B cell (primary cell): ENCODE results near the gene OASL. TPM values are rescaled to one million over a fixed set of nuclear protein-coding genes. Genes with fewer than 3 reads are reported as not detected.

ENCODE experiments used
- ATAC-seq: fragments of 200-7000 bp; cut with Tn5 transposase; one replicate; pipeline ENCODE4 v1.10.0; 2021; ENCODE audit warnings: low read depth, mild to moderate bottlenecking, moderate number of reproducible peaks, moderate library complexity
- CTCF ChIA-PET: fragments of 350-600 bp; sonication (Branson Sonifier 250); formaldehyde crosslinking; loops from one replicate; lab custom pipeline; 2021; ENCODE audit warnings: antibody characterized with exemption, inconsistent platforms; lab: Charles Lee
- POLR2A ChIA-PET: fragments of 350-600 bp; sonication (Branson Sonifier 250); formaldehyde crosslinking; loops from one replicate; lab custom pipeline; 2021; ENCODE audit warnings: antibody characterized with exemption; lab: Charles Lee
- DNase-seq: peaks from one replicate; pipeline ENCODE4 v3.0.0; 2013
- H2AFZ ChIP-seq: 2 replicates; pipeline ENCODE4 v1.6.1; 2012; ENCODE audit warnings: mild to moderate bottlenecking, low read depth, low read length; ENCODE audit not compliant: insufficient read depth, poor library complexity, severe bottlenecking
- H3K27ac ChIP-seq, 2 donors: 1 replicate in 1 of 2; 2 replicates in 1 of 2; pipeline ENCODE4 v1.5.1; 2012 to 2013; ENCODE audit warnings: low read length in 2 of 2, mild to moderate bottlenecking in 2 of 2, moderate library complexity in 1 of 2
- H3K27me3 ChIP-seq, 4 experiments: fragments of 200-600 bp in 1 of 4; sonication (generic) in 1 of 4; replicated peaks in 1 of 4; 1 replicate in 2 of 4; 2 replicates in 2 of 4; pipeline versions ENCODE4 v1.6.1 to v1.7.0; 2013 to 2016; ENCODE audit warnings: low read length in 3 of 4, mild to moderate bottlenecking in 2 of 4, mixed read lengths in 1 of 4, moderate library complexity in 1 of 4; ENCODE audit not compliant: insufficient read depth in 4 of 4, control insufficient read depth in 3 of 4; ENCODE audit errors: control extremely low read depth in 1 of 4
- H3K36me3 ChIP-seq, 2 experiments: replicated peaks in 1 of 2; 1 replicate in 1 of 2; 2 replicates in 1 of 2; pipeline versions ENCODE4 v1.6.1 to v1.7.1; 2013; ENCODE audit warnings: low read length in 1 of 2; ENCODE audit not compliant: insufficient read depth in 2 of 2, control insufficient read depth in 1 of 2; ENCODE audit errors: control extremely low read depth in 1 of 2, extremely low read depth in 1 of 2
- H3K4me1 ChIP-seq, 2 donors: fragments of 200-600 bp in 1 of 2; sonication (generic) in 1 of 2; 1 replicate in 1 of 2; 2 replicates in 1 of 2; pipeline versions ENCODE4 v1.5.1 to v1.6.1; 2013 to 2017; ENCODE audit warnings: low read length in 2 of 2; ENCODE audit not compliant: control insufficient read depth in 2 of 2, insufficient read depth in 2 of 2
- H3K4me2 ChIP-seq: replicated peaks from 2 replicates; pipeline ENCODE3; 2012; ENCODE audit warnings: mild to moderate bottlenecking, low read depth, low read length; ENCODE audit not compliant: poor library complexity, severe bottlenecking
- H3K4me3 ChIP-seq, 5 experiments: fragments of 200-600 bp in 1 of 5; sonication (generic) in 1 of 5; 1 replicate in 3 of 5; 2 replicates in 2 of 5; pipeline versions ENCODE4 v1.5.1 to v1.7.0; 2011 to 2016; ENCODE audit warnings: low read length in 4 of 5, mild to moderate bottlenecking in 4 of 5, low read depth in 2 of 5, control low read depth in 1 of 5, moderate library complexity in 1 of 5; ENCODE audit not compliant: insufficient read depth in 1 of 5; ENCODE audit errors: control extremely low read depth in 1 of 5, extremely low read depth in 1 of 5
- H3K79me2 ChIP-seq: fragments of 200-600 bp; sonication (generic); one replicate; pipeline ENCODE4 v1.6.0; 2016; ENCODE audit warnings: low read length; ENCODE audit not compliant: control insufficient read depth, insufficient read depth
- H3K9ac ChIP-seq: fragments of 200-600 bp; sonication (generic); 2 replicates; pipeline ENCODE4 v1.6.1; 2017; ENCODE audit warnings: mild to moderate bottlenecking, low read length, moderate library complexity
- H3K9me3 ChIP-seq, 3 donors: one replicate each; pipeline versions ENCODE4 v1.6.1 to v1.7.1; 2013; ENCODE audit warnings: low read length in 2 of 3; ENCODE audit not compliant: control insufficient read depth in 2 of 3, insufficient read depth in 1 of 3; ENCODE audit errors: control extremely low read depth in 1 of 3
- H4K20me1 ChIP-seq: 2 replicates; pipeline ENCODE4 v1.6.0; 2012; ENCODE audit warnings: mild to moderate bottlenecking, low read length; ENCODE audit not compliant: insufficient read depth, control insufficient read depth, poor library complexity, severe bottlenecking
- H3K27ac Mint-ChIP-seq: one replicate; pipeline ENCODE4 v1.8.0; 2021; ENCODE audit warnings: mixed read lengths
- H3K27me3 Mint-ChIP-seq: one replicate; pipeline ENCODE4 v1.8.0; 2021; ENCODE audit warnings: mixed read lengths
- H3K4me1 Mint-ChIP-seq: one replicate; pipeline ENCODE4 v1.8.0; 2021; ENCODE audit warnings: mixed read lengths
- H3K4me3 Mint-ChIP-seq: one replicate; pipeline ENCODE4 v1.8.0; 2021; ENCODE audit warnings: mixed read lengths
- H3K9me3 Mint-ChIP-seq: one replicate; pipeline ENCODE4 v1.8.0; 2022; ENCODE audit warnings: mixed read lengths; ENCODE audit not compliant: insufficient read depth
- EZH2 ChIP-seq: IDR thresholded peaks from 2 replicates; pipeline ENCODE4 v1.6.1; 2012; ENCODE audit warnings: borderline replicate concordance, low read depth, mild to moderate bottlenecking, moderate library complexity, low read length; ENCODE audit not compliant: insufficient read depth, poor library complexity, severe bottlenecking
- WGBS: methylation state at CpG from one replicate; pipeline ENCODE4 v1.1.5; 2013; ENCODE audit warnings: missing lambda C conversion rate; ENCODE audit not compliant: insufficient coverage; 5-methylcytosine and 5-hydroxymethylcytosine counted together
- intact Hi-C: fragments of 100-400 bp; cut with micrococcal nuclease; formaldehyde crosslinking; loops from one replicate; pipeline ENCODE4 v1.10.0; 2022
- polyA plus RNA-seq: library from polyadenylated mRNA; depleted of rRNA; stranded (reverse); fragments of >200 nt; gene quantifications from 2 replicates; pipeline ENCODE4 v1.2.3, GENCODE V29; 2012
- total RNA-seq, 2 donors: library from RNA; stranded (reverse); fragments of 120-200 nt in 1 of 2; gene quantifications; 1 replicate in 1 of 2; 2 replicates in 1 of 2; pipeline versions ENCODE4 v1.2.3 to v1.2.4, GENCODE V29; 2013 to 2022
- TF ChIP-seq, protein P1 (sequence below): fragments of 200-600 bp; IDR thresholded peaks from one replicate; pipeline ENCODE4 v1.8.0; 2022; ENCODE audit warnings: antibody characterized with exemption, mild to moderate bottlenecking

OASL gene
- total and polyA plus RNA-seq, 2 donors (not counting 1 experiment from before 2014, with no cell fraction given) = 0.18 to 1.1 TPM

DNA sequence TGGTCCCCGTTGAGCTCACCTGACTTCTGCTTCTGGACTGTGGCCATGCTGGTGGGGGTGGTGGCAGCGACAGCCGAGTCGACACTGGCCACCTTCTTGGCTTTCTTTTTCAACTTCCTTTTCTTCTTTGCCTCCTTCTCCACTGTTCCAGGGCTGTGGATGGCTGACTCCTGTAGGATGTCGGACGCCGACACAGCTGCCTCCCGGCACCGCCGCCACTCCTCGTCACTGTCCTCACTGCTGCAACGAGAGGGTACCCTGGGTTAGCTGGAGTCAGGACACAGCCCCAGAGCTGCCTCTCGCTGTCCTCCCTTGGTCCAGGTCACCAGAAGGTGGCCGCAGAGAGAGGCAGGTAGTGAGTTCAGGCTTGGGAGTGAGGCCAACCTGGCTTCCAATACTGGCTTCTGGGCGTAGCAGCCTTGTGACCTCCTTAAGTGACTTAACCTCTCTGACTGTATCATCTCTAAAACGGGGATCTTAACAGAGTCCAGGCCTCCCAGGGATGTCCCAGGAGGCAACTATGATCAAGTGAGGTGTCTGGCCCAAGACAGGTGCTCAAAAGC is 34.7 kb downstream of the OASL start:
- Histone ChIP-seq H3K4me2 (no peak overlapping the region), H3K79me2 (no peaks in the 10 kb centered on the region), H3K27me3 (no peaks in the 10 kb centered on the region), H3K36me3 (peaks cover 4 to 47% of the 10 kb centered on the region in 2 experiments), H3K9me3 (no peaks in the 10 kb centered on the region), H2AFZ (no peak overlapping the region), H3K9ac (no peak overlapping the region), H3K4me3 (no peak overlapping the region), H3K4me1 (no peaks in the 10 kb centered on the region), H4K20me1 (no peaks in the 10 kb centered on the region), H3K27ac (no peak overlapping the region)
- no peaks in the 10 kb centered on the region for H3K4me1 Mint-ChIP-seq
- H3K9me3 Mint-ChIP-seq = no peaks in the 10 kb centered on the region
- intact Hi-C loops = no loop called here
- no peak overlapping the region for H3K4me3 Mint-ChIP-seq
- ChIA-PET POLR2A (no interaction called here), CTCF (no interaction called here)
- 95% methylated on average over 14 of the region's 16 CpGs for WGBS
- ATAC-seq (no peak), DNase-seq (no peak)
- H3K27me3 Mint-ChIP-seq = no peaks in the 10 kb centered on the region
- no peak for TF ChIP-seq EZH2
- TF ChIP-seq, protein P1, sequence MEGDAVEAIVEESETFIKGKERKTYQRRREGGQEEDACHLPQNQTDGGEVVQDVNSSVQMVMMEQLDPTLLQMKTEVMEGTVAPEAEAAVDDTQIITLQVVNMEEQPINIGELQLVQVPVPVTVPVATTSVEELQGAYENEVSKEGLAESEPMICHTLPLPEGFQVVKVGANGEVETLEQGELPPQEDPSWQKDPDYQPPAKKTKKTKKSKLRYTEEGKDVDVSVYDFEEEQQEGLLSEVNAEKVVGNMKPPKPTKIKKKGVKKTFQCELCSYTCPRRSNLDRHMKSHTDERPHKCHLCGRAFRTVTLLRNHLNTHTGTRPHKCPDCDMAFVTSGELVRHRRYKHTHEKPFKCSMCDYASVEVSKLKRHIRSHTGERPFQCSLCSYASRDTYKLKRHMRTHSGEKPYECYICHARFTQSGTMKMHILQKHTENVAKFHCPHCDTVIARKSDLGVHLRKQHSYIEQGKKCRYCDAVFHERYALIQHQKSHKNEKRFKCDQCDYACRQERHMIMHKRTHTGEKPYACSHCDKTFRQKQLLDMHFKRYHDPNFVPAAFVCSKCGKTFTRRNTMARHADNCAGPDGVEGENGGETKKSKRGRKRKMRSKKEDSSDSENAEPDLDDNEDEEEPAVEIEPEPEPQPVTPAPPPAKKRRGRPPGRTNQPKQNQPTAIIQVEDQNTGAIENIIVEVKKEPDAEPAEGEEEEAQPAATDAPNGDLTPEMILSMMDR = no peak
- no peak overlapping the region for H3K27ac Mint-ChIP-seq

DNA sequence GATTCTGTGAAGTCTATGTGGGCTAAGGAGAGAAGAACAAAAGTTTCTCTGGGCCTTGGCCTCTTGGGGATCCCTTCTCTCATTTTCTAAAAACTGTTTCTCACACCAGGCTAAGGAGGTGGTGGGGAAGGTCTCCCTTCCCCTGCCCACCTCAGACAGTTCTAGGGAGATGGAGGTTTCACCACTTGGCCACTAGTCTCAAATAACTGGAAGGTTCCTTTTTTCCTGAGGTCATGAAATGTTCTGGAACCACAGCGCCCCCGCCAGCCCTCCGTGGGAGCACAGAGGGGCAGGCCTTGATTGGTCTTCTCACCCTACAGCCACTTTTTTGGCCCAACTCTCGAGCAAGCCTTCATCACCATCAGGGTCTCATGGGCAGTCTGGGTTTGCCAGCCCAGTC is 35.4 kb downstream of the OASL start:
- Histone ChIP-seq H2AFZ (no peak overlapping the region), H3K4me2 (no peak overlapping the region), H3K9ac (no peak overlapping the region), H3K36me3 (peaks cover 4 to 42% of the 10 kb centered on the region in 2 experiments), H3K4me1 (no peaks in the 10 kb centered on the region), H3K79me2 (no peaks in the 10 kb centered on the region), H3K27ac (no peak overlapping the region), H3K9me3 (no peaks in the 10 kb centered on the region), H3K4me3 (no peak overlapping the region), H3K27me3 (no peaks in the 10 kb centered on the region), H4K20me1 (no peaks in the 10 kb centered on the region)
- intact Hi-C loops = no loop called here
- Mint-ChIP-seq H3K9me3 (no peaks in the 10 kb centered on the region), H3K27me3 (no peaks in the 10 kb centered on the region), H3K4me3 (no peak overlapping the region), H3K27ac (no peak overlapping the region), H3K4me1 (no peaks in the 10 kb centered on the region)
- ATAC-seq = no peak
- TF ChIP-seq EZH2 = no peak
- ChIA-PET CTCF (no interaction called here), POLR2A (no interaction called here)
- DNase-seq = no peak
- 90% methylated on average over 3 of the region's 4 CpGs for WGBS
